Stimulated activated CD8-positive, alpha-beta memory T cell treated with anti-CD3 and anti-CD28 coated beads, Interleukin-12 subunit alpha, Interleukin-12 subunit beta, amount 100 ng/mL, for 4 hours (primary cell): Measurements from ENCODE around the gene CD34.

Experiments used
- DNase-seq: peaks from one replicate; pipeline ENCODE4 v3.0.0-alpha.2; 2020; ENCODE audit warnings: low read depth

CD34 gene

DNA sequence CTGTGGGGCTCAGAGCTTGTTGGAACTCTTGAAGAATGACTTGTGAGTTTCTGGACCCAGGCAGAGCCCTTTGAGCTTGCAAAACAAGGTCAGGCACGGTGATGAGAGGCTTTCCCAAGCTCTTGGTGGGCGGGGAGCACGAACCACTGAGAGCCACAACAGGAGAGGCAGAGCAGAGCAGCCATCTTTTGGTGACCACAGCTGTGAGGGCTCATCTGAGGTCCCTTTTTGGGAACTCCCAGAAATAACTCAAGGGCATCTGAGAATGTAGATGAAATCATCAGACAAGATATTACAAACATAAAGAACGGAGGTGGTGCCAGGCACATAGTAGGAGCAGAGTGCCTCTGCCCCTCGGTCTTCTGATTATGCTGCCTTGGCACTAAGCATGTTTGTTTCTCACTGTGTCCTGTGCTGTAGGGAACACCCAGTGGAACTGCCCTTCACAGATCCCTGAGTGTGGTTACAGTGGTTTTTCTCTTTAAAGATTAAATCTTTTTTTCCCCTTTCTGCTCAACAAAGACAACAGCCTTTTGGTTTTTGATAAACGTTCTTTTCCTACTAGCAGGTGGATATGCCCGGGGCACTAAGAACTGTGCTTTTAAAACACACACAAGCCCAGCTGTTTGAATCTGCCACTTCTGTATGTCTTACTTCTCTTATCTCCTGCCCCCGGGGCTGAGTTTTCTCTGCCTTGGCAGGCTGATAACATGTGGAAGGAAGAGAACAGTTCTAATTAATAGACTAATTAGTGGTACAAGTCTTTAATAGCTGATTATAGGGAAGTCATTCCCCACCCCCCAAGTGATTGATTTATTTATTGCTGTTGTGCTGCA lies 37.7 kb downstream of the CD34 start:
- DNase-seq = no peak

DNA sequence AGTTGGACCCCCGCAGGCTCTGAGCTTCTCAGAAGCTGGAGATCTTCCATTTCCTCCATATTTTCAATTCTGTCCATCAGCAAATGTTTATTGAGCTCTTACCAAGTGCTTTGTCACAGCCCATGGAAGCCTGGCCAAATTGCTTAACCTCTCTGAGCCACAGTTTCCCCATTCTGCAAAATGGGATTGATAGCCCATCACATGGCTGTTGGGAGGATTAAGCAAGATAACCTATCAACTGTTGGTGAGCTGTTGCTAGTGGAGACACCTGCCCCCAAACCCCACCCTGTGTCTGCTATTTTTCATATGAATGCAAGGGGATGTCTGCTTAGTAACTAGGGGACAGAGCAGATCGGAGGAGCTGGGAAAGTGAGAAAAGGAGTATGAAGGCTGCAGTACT lies 38.3 kb downstream of the CD34 start:
- no peak for DNase-seq

DNA sequence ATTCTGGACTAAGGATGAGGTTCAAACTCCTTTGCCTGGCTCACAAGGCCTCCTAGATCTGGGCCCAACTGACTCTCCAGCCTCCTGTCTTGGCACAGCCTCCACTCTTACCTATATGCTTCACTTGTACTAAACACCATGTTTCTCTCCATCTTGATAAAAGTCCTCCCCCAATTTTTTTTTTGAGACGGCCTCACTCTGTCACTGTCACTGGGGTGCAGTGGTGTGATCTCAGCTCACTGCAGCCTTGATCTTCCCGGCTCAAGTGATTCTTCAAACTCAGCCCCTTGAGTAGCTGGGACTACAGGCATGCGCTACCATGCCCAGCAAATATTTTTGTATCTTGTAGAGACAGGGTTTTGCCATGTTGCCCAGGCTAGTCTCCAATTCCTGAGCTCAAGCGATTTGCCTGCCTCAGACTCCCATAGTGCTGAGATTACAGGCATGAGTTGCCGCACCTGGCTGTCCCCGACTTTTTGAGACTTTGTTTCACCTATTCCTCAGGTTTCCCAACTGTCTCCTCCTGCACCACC lies 39.7 kb downstream of the CD34 start:
- DNase-seq = no peak

DNA sequence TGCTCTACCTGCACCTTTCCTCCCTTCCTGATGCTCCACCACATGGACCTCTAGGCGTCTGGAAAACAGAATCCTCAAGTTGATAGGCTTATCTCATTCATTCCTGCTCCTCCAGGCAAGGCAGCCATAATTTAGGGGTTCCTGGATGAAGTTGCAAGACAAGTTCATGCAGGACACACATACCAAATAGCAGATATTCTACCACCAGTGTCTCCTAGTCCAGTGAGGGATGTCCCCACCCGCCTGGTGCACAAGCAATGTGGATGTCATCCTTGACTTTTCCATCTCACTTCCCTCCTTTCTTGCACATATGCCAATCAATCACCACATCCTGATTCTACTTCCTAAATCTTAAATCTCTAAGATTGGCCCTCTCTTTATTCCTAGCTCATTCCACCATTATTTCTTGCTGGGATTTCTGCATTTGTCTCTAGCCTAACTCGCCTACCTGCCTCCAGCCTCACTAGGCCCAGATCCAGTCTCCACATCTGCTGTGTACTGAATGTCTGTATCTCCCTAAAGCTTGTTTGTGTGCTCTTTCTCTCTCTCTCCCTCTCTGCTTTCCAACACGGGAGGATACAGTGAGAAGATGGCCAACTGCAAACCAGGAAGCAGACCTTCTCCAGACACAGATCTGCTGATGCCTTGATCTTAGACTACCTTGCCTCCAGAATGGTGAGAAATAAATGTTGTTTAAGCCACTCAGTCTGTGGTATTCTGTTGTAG lies 40.5 kb downstream of the CD34 start:
- DNase-seq = no peak

DNA sequence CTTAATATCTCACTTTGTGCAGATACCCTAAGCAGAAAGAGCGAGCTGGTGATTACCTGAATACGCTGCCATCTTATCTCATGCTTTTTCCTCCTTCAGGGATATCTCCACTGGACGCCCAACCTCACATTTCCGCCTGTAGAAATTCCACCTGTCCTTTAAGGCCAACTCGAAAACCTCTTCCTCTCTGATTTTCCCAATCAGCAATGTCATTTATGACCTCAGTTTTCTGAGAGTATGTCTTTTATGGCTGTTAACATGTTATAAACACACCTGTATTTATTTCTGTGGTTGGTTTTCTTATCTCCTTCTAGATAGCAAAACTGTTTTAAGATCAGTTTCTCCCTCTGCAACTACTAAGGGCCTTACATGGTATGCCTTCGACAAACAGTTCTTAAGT lies 41.1 kb downstream of the CD34 start:
- DNase-seq = no peak

DNA sequence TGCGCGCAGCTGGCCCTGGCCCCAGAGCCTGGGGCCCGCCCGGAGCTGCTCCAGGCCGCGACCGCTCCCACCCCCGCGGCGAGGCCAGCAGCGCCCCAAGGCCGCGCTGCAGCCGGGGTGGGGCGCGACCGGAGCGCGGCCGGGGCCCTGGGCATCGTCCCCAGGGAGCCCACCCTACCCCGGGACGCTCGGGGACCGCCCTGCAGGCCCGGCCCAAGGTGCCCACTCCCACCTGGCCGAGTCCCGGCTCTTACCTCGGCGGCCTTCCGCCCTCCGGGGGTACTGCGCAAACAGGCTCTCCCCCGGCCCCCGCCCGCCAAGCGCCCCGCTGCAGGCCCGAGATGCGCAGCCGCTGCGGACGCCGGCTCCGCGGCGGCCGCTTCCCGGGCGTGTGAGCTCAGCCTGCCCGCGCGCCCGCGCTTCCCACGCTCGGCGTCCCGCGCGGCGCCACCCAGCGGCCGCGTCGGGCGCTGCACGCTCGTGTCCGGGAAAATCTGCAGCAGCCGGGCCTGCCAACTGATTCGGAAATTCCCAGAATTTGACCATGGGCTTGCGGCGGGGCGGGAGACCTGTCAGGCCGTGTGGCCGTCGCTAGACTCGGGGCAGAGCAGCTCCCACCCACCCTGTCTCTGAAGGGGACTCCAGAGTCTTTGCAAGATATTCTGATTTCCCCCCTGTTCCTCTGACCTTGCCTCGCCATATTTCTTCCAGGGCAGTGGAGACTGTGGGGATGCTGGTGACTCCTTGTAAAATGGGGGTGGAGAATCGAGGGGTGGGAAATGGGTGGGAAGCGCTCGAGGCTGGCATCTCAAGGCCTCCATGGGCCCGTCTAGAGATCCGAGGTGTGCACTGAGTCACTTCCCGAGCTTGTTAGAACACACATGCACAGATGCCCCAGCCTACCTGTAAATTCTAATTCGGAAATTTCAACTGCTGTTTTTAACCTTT lies 41.9 kb downstream of the CD34 start:
- peak; percentile 57 for DNase-seq

DNA sequence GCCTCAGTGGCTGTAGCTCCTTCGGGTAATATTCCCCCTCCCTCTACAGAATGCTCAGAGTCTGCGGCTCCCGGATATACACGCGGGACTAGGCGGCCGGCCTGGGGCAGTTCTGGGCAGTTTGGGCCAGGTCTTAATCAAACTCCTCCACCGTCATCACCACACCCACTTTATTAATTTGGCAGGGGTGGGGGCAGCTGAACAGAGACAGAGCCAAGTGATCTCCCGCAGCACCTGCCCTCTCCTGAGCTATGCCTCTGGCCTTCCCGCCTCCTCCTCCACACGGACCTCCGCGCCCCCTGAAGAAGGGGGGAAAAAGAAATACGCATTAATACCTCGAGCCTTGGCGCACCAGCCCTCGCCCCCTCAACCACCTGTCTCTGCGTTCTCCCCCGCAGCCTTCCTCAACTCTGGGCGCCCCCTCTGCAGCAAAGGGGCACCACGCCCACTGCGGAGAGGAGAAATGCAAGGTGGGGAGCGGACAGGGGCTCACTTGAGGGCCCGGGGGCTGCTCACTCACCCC lies 42.6 kb downstream of the CD34 start:
- no peak for DNase-seq

DNA sequence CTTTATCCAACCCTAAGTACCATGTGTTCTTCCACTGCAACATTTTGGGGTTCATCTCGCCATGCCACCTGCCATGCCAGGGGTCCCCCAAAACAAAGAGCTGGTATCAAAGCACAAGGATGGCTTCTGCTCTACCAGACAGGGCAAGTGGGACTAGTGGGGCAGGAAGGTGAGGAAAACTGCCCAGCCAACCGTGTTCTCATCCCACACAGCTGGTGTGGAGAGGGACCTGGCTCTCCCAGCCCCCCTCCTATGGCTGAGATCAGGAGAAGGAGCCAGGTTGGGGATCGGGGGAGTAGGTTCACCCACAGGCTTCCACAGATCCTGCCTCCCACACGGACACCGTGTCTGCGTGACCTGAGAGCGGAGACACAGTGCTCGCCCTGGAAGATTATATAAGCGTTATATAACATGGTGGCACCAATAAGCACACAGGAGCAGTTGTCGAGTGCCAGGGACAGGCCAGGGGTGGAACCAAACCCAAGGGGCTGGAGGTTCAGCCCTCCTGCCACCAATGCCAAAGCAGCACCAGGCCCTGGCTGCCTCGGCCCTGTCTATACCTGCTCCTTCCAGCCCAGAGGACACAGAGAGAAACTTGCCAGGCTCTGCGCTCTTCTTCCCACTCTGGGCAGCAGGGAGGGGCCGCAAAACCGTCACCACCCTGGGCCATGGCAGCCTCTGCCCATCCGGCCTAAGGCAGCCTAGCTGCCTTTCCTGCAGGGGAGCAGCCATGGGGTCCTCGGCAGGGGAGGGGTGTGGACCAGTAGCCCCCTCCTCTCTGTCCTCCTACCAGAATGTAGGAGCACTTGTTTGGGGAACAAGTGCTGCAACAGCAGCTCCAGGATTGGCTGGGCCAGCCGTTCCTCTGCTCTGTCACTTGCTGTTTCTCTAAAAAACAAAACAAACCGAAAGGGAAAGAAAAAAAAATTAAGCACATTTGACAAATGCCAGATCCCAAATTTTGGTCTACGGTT lies 43.5 kb downstream of the CD34 start:
- DNase-seq = no peak

DNA sequence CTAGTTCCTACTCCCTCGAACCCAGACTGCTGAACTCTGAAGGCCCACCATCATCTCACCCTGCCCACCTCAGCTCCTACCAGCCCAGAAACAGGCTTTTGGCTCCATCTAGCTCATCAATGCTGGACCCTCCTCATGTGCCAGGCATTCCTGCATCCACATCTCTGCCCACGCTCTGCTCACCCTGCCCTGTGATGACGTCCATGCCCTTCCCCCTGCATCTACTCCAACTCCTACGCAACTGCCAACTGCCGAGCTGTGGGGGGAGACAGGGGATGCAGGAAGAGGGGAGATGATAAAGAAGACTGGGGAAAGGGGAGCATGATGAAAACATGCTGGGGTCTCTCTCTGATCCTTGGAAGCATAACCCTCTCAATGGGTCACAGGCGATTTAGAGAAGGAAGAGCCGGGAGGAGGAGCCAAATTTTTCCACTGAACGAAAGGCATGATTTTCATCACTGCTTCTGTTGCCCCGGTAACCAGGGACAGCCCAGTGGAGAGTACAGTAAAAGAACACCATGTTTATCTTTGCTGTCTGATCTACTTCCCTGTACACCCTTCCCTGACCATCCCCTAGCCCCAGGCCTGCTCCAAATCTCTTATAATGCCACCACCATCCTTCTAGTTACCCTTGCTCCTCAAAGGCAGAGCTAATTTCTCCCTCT lies 44.3 kb downstream of the CD34 start:
- no peak for DNase-seq

DNA sequence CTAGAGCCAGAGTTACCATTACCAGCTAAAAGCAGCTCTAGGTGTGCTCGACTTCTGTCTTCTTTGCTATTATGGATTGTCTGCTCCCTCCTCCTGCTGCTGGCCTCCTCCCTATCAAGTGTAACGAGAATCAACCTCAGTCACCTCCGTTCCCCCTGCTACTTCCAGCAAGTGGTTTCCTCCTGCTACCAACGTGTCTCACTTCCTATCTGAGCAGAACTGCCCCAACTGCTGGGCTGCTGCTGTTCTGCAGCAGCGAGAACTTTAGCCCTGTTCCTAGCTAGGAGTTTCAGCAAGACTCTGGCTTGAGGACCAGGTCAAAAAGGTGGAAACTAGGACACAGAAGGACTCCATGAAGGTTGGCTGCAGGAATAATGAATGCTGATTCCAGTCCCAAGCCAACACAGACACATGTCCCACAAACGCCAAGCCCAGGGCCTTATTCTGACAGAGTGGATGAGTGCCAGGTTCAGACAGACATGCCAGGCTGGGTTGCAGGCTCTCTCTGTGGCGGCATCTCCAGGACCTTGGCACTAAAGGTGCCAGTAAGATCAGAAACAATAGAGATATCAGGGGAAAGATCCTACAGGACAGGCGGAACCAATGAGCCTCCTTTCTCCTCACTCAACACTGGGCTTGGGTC lies 46.9 kb downstream of the CD34 start:
- DNase-seq = no peak

DNA sequence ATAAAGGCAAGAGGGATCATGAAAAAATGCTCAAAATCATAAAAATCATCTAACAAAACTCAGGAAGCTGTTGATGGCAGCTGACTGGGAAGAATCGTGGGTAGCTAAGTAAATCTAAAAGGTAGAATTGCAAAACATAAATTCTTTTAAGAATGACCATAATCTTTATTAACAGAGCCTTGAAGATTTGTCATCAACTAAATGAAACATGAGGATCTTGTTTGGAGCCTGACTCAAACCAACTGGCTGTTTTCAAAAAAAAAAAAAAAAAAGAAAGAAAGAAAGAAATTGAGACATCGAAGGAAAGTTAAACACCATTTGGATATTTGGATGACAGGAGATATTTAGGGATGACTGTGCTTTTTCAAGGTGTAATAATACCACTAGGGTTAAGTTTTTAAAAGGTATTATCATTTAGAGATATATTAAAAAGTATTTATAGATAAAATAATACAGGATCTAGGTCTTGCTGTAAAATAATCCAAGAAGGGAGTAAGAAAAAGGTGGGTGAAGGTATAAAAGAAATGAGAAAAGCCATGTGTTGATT lies 48.6 kb downstream of the CD34 start:
- no peak for DNase-seq

DNA sequence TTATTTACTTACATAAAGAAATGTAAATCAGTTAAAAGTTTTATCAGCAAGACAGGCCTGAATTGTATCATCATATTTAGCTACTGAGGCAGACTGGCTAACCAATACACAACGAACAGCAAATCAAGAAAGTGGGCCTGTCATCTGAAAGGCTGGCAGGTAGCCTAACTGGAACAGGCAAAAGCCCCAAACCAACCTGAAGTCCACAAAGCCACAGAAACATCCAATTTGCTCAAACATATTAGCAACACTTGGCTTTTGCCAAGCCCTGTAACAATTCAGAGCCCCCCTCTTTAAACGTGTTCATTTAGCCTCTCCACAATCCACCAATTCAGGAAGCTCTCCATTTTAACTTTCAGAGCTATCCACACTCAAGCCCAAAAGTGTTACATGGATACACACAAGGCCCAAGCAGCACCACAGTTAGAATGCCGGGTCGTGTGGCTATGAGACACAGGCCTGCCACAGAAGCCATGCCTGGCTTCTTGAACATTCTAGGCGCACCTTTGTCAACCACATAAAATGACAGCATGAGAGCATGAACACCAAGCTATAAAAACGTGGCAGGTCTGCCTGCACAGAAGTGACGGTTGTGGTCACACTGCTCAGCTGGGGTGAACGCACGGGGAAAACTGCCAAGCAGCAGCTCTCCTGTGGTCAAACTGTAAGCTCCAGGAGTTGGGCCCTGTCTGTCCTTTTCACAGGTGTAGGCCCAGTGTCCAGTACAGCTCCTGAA lies 49.3 kb downstream of the CD34 start:
- no peak for DNase-seq

DNA sequence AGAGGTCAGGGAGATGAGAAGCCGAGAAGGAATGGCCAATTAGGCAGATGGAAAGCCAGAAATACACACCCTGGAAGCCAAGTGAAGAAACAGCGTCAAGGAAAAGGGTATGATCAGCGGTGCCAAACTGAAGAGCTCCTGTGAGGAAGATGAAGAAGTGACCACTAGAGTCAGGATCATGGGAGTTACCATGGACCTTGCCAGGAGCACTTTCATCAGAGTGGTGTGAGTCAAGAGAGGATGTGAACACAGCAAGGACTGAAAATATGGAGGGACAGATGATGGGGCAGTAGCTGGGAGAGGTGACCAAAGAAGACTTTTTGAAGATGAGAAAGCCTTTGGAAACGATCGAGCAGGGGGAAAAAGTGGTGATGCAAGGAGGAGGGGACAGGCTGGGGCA lies 50.4 kb downstream of the CD34 start:
- no peak for DNase-seq

DNA sequence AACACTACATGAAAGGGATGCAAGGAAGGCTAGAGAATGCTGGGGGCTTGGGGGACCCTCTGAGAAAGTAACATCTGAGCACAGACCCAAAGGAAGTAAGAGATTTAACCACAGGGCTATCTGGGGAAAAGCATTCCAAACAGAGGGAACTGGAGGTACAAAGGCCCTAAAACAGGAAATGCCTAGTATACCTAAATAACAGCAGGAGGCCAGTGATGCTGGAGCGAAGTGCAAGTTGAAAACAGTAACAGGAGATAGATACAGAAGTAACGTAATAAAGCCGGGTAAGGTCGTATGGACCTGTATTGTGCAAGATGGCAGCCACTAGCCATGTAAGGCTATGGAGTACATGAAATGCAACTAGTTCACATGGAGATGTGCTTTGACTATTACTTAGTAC lies 52.1 kb downstream of the CD34 start:
- no peak for DNase-seq

DNA sequence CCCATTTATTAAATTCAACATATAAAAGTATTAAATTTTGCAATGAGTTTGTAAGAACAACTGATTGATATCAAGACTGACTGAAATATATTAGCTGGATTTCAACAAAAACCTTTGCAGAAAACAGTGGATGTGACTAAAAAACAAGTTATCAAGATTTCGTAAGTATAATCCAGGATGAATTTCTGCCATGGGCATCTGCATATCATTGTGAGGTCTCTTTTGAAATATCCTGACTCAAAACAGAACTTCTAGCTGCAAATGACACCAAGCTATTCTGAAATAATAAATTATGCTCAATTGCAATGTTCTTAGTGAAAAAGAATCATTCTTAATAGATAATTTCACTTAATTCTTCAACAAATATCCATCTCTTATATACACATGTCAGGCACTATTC lies 52.6 kb downstream of the CD34 start:
- DNase-seq = no peak

DNA sequence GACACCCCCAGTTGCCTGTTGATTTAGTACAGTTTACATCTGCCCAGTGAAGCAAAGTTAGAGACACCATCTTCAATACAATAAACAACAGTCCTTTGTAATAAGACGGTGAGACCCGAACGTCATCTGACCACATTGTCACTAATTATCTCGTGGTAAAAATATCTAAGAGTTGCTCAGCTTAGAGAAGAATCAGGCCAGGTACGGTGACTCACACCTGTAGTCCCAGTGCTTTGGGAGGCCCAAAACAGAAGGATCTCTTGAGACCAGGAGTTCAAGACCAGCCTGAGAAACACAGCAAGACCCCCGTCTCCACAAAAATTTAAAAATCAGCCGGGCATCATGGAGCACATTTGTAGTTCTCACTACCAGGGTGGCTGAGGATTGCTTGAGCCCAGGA lies 53.5 kb downstream of the CD34 start:
- DNase-seq = no peak

DNA sequence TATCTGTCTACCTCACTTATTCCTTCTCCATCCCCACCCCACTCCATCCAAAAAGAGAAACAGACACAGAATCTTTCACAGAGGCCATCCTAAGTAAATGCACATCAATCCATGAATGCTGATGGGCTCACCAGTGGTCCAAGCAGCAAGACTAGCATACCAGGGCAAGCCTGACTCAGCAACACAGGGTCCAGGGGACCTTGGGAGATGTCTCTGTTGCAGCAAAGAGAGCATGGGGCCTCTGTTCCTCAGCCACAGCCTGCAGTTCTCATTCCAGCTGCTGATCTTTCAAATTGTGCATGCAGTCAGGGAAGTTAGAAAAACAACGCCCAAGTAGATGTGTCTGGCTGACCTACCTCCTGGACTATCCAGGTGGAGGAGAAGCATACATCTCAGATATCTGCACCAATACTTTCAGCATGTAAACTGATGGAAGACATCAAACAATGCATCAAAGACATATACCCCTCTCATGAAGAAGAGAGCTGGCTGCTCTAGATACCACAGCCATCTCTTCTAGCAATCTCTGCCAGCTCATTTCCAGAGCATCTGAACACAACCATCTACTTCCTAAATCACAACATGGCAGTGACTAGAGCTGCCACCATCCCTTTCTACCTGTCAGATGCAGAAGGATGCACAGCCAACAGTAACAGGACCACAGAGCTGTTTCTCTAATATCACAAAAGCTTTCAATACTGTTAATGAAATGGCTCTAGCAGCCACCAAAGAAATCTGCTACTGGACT lies 54.5 kb downstream of the CD34 start:
- DNase-seq = no peak

DNA sequence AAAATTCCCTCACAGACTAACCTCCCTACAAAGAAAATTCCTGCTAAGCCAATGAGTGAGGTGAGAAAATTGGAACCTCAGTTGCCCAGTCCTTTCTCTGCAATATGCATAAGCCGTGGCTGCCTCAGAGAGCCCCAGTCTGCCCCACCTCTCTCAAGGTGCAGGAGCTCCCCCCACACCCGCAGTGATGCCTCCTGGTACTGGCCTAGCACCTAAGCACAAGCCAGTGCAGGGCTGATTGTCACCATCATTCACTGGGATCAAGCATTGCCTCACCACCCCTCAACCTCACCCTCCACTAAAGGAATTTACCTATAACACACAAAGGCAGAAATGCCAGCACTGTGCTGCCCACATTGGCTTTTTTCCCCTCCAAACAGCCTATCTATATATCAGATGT lies 56.9 kb downstream of the CD34 start:
- no peak for DNase-seq
